Measurements from ENCODE around the gene ADGRB3.

The ADGRB3 gene

GRCh38 chr6:68634726-68635411, at the start of gene ADGRB3:
TSS of gene ADGRB3 (plus strand) at chr6:68635282. CDS start at chr6:68638676, 3,394 bp downstream.
- DNase-seq, result peak; percentile 92

- DNase-seq, result no peak
Measured at GRCh38 chr6:68593558-68593957, 41.5 kb upstream of the ADGRB3 start.

- DNase-seq, result no peak
Measured at GRCh38 chr6:68597642-68598041, 37.4 kb upstream of the ADGRB3 start.

- DNase-seq, result no peak
Measured at GRCh38 chr6:68615938-68616337, 19.1 kb upstream of the ADGRB3 start.

GRCh38 chr6:68625998-68626397, 9.1 kb upstream of the ADGRB3 start:
- no peak for DNase-seq

GRCh38 chr6:68628161-68628560, 6.9 kb upstream of the ADGRB3 start:
- DNase-seq, result no peak

- DNase-seq, result no peak
Measured at GRCh38 chr6:68632734-68633133, 2.3 kb upstream of the ADGRB3 start.

GRCh38 chr6:68633281-68633971, 1.7 kb upstream of the ADGRB3 start:
- no peak for DNase-seq

GRCh38 chr6:68633972-68634725, 933 bp upstream of the ADGRB3 start:
- no peak for DNase-seq

GRCh38 chr6:68635412-68635705, 277 bp downstream of the ADGRB3 start:
- DNase-seq, result no peak

GRCh38 chr6:68635706-68636513, 828 bp downstream of the ADGRB3 start:
- peak; percentile 52 for DNase-seq

GRCh38 chr6:68636666-68637065, 1.6 kb downstream of the ADGRB3 start:
- no peak for DNase-seq

GRCh38 chr6:68637071-68637470, 2.0 kb downstream of the ADGRB3 start:
- DNase-seq, result no peak

GRCh38 chr6:68637782-68638181, 2.7 kb downstream of the ADGRB3 start:
- no peak for DNase-seq

- DNase-seq, result no peak
Measured at GRCh38 chr6:68638230-68638900, 3.3 kb downstream of the ADGRB3 start.

- no peak for DNase-seq
Measured at GRCh38 chr6:68639211-68639610, 4.1 kb downstream of the ADGRB3 start.

GRCh38 chr6:68639826-68640490, 4.9 kb downstream of the ADGRB3 start:
- DNase-seq, result no peak

- DNase-seq, result no peak
Measured at GRCh38 chr6:68640491-68640835, 5.4 kb downstream of the ADGRB3 start.

GRCh38 chr6:68641172-68641571, 6.1 kb downstream of the ADGRB3 start:
- DNase-seq, result no peak

- DNase-seq, result no peak
Measured at GRCh38 chr6:68642081-68642480, 7.0 kb downstream of the ADGRB3 start.

- no peak for DNase-seq
Measured at GRCh38 chr6:68642977-68643376, 7.9 kb downstream of the ADGRB3 start.

GRCh38 chr6:68649669-68650068, 14.6 kb downstream of the ADGRB3 start:
- DNase-seq, result no peak
